ENCODE data around the gene EIF1.
A peak's percentile ranks its signal among the peaks of the same experiment; 100 is the strongest.
"Not testable (repeated sequence)": the region's sequence is repeated elsewhere in the genome, so short reads cannot be mapped to it uniquely, and the experiment has no call there.

The EIF1 gene

DNA sequence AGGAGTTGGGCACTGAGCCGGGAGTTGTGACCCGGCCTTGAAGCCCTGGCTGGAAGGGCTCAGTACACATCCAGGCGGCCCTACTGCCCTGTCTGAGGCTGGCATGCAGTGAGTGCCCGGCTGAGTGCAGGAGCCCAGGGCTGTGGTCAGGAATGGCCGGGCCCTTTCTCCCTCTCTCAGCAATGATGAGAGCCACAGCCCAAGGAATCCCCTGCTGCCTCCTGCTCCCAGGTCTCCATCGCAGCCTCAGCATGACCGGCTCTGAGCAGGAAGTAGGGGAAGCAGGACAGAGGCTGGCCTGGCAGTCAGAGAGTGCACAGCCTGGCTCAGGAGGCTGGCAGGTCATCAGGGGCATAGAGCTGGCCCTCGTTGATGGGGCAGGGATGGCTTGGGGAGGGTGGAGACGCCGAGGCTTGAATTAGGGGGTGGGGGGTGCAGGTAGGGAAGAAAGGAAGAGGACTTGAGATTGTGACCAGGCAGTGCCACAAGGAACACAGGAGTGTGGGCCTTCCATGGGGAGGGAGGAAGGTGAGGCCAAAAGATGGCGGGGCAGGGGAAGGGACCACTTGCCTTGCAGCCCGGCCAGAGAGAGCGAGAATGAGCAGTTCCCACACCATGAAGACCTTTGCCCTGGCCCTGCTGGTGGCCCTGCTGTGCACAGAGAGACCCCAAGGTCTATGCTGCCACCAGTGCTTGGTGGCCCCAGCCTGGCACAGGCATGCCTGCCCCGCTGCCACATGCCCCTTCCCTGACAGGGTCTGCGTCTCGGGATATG lies 32.2 kb upstream of the EIF1 start:
- peak; percentile 65 for DNase-seq

DNA sequence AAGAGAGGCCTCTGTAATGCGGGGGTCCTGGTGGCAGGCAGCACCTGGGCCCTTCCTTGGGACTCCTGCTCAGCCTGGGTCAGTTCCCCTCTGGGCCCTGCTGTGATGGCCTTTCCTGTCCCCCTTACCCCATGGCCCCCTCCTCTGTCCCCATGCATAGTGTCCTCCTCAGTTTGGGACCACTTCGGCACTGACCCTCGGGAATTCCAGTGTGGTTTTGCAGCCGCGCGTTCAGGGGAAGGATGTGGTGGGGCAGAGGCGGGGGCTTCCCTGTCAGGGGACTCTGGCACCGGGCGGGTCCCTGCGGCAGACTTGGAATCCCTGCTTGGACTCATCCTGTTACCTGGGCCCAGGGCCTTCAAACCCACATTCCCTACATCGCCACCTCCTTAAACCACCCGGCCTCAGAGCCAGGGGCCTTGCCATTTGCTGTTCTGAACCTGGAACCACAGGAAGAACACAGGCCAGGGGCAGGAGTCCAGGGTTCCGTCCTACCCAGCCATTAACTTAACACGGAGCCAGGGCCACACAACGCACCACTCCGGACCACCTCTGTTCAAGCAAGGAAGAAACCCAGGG lies 31.4 kb upstream of the EIF1 start:
- DNase-seq, result peak; percentile 51

DNA sequence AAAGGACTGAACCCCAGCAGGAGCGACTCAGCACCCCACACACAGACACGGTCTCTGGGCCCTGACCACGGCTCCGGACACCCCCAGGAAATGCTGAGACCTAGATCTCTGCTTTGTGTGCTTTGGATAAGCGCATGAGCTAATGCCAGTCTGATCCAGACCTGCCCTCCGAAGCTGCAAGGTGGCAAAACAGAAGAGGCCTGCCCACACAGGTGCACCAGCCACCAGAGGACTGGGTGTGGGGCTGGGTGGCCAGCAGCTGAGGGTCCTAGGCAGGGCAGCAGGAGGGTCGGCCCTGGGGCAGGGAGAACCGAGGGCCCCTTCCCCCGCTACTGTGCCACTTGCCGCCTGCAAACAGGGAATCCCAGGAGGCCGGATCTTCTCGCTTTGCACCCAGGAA lies 30.7 kb upstream of the EIF1 start:
- no peak for DNase-seq

DNA sequence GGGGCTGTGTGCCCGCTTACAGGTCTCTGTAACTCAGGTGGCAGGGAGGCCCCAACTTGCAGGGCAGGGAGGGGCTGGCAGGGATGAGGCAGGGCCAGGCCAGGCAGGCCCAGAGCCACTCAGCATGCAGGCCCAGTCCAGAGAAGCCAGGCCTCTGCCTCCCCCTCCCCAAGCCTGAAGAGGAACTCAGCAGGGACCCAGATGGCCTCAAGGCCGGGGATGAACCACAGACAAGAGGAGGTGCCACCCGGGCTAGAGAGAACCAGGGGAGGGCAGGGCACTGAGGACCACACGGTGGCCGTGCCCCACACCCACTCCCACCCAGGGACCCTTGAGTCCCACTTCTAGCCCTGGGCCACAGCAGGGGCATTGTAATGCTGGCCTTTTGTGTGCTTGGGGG lies 29.8 kb upstream of the EIF1 start:
- no peak for DNase-seq

DNA sequence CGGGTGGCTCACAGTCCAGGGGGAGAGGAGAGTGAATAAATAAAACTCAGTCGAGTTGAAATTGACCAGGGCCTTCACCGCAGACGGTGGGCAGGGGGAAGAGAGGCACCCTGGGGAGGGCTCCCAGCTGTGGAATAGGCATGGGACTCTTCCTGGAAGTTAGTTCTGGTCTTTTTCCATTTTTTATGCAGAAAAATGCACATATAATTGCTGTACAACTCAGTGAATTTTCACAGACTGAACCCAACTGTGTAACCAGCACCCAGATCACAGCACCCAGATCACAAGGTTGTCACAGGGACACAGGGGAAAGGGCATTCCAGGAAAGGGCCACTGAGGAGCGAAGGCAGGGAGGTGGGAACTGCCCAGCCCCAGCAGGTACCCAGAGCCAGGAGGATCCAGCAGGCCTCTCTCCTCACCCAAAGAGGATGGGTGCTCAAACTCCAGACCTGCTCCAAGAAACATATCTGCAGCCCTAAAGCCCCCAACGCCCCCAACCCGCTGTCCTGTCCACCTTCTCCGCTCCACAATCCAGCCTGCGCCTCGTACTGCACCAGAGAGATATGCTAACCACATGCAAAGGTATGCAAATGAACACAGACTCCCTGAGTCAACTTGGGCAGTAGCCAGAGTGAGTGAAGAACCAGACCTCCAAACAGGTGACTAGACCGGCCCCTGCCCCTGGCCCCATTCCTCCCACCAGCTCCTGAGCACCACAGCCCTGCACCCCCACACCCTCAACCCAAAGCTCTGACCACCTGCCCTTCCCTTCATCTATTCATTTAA lies 29.1 kb upstream of the EIF1 start:
- DNase-seq, result no peak

DNA sequence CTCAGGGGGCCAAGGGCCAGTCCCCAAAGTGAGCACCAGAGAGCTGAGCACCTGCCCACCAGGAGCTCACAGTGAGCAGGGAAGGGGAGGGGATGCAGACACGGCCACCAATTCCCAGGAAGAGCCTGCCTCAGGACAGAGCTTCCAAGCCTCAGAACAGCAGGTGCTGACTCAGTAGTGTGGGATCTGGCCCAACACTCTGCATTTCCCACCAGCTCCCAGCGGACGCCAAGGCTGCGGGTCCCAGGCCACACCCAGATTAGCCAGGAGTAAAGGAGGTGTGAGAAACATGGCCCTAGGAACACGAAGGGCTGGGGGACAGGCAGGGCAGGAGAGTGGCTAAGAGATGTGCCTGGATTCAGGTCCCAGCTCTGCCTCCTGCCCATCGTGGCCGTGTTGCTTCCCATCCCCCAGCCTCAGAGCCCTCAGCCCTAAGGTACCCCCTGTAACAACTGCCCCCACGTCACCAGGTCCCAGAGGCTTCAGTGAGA lies 28.4 kb upstream of the EIF1 start:
- DNase-seq, result no peak

DNA sequence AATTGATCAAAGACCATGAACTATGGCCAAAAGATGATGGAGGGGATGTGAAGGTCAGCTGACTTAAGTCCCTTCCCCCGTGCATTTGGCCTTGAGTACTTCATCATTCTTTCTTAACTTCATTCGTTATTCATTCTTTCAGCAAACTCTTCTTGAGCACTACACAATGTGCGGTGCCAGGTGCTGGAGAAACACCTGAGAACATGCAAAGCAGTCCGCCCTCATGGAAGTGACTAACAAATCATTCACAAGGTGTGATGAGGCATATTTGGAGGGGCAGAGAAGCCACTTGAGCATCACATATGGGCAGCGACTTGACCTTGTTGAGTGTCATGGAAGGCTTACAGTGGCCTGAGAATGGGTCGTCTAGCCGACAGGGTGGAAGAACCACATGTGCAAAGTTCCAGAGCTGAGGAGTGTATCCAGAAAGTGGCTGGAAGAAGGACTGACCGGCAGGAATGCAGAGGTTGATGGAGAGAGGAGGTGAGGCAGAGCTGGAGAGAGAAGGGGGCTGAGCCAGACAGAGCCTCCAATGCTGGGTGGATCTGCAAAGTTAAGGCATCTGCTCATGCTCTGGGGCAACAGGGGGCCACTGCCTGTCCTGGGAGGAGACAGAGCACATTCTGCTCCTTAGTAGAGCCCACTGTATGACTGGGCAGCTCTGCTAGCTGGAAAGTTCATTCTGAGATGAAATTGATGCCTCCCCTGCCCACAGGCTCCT lies 25.1 kb upstream of the EIF1 start:
- DNase-seq, result no peak

DNA sequence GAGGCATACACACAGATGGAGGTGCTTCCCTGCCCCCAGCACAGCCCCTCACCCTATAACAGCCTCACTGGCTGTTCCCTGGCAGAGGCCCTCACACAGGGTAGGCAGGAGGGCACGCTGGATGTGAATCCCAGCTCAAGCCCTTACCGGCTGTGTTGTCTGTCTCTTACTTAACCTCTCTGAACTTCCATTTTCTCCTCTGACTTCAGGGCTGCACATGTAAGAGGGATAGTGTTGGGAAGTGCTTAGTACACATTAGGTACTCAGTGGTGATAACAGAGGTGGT lies 24.6 kb upstream of the EIF1 start:
- DNase-seq, result no peak

DNA sequence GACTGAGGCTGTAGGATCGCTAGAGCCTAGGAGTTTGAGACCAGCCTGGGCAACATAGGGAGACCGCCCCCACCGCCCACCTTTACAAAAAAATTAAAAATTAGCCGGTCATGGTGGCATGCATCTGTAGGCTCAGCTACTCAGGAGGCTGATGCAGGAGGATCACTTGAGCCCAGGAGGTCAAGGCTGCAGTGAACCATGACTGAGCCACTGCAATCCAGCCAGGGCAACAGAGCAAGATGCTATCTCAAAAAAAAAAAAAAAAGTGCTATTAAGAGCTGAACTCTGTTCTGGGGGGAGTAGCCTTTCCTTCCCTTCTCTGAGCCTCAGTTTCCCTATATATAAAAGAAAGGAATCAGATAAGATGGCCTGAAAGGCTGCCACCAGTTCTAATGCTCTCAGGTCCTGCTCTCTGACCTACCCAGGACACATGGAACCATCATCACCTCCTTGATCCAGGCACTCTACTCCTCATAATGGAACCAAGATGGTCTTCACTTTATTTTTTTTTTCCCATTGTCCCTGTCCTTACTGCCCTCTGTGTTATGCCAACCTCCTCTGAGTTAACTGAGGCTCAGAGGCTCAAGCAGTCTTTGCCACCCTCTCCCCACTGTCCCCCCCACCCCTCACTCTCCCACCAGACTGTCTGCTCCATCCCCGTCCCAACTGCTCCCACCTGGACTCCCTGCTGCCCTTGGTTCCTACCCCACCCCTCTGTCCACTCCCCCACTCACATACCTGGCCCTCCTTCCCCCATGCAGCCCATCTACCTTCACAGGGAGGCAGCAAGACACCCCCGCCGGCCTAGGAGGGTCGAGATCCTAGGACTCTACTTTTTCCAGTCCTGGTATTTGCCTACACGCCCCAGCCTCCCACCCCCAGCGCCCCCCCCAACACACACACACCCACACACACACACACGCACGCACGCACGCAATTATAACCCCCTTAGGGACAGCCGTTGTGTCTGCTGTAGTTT lies 23.8 kb upstream of the EIF1 start:
- no peak for DNase-seq

DNA sequence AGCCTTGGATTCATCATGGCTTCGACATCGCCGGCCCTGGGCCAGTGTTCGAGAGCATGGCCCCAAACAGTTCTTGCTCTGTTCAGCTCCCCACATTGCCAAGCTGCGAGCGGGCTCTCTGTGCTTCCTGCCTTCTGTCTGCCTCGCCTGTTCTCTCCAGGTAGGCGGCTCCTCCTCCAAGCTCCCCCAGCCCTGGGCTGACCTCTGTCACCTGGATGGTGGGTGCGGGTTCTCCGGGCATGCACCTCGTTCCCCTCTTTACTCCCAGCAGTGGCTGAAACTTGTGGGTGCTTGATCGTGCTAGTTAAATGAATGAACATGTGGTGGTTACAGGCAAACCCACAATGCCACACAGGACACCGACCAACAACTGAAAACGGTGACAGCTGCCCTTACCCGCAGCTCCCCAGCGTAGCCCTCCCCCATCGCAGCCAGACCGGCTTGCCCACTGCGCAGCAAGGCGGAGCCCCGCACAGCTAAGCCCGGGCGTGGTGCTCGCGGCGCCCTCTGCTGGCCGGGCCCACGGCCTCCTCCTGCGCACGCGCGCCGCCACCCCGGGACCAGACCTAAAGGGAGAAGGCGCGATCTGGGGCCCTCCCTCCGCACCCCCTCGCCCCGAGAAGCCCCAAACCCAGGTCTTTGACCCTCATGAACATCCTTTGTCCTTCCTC lies 23.0 kb upstream of the EIF1 start:
- DNase-seq, result peak; percentile 96

DNA sequence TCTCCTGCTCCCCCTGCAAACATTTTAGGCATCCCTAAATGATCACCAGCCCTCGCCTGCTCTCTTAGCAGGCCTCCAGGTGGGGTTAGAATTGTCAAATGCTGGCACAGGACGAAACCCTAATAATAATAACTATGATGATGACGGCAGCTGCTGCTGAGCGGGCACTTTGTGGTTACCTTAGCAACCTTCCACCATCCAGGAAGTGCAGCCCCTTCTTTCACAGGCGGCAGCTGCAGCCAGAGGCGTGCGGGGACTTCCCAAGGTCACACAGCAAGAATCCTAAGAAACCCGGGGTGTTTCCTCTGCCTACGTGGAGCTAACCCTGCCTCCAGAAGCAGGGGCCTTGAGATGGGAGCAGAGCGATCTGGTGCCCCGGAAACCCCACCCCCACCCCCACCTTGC lies 22.4 kb upstream of the EIF1 start:
- DNase-seq, result no peak

DNA sequence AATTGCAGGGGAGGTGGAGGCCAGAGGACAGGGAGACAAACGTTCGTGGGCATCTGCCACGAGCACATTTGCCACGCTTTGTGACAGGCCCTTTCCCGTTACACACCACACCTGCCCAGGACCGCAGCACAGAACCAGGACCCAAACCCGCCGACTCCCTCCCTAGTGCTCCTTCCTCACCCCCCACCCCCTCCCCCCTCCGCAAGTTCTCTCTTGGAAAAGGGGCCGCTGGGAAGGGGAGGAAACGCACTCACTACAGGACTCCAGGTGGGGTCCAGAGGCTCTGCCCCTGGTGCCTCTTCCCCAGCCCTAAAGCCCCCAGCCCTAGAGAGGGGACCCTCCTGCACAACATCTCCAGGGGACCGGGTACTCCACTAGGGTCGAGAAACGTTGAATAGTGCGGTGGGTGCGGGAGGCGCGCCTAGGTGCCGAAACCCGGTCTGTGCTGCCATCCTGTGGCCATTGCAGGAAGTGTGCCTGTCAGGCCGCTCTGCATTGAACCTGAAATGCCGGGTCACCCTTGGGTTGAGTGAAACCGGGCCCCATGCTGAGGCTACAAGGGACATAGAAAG lies 21.9 kb upstream of the EIF1 start:
- peak; percentile 92 for DNase-seq

DNA sequence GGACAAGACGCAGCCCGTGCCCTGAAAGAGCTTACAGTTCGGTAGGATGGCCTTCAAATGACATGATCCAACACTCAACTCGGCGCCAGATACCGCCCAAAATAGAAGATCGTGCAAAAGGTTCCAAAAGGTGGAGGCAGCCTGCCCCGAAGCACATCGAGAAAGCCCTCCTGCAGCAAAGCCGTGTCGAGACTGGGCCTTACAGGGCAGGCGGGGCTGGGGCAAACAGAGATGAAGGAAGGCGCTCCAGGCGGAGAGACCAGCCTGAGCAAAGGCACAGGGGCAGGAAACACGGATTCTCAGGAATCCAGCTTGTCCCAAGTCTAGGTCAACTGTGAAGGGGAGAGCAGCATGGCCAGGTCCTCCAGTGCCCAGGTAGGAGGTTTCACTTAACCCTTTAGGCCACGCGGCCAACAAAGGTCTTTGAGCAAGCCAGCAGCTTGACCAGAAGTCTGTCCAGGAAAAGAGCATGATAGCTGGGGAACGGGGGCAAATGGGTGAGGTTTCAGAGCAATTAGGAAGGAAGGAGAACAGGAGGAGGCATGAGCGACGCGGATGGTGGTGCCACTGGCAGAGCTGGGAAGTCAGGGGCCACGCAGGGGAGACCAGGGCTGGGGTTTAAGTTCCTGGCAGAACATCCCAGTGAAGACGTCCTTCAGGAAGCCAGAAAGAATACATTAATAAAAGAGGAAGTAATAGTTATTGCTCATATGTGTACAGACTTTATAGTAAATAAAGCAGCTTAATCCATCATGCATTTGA lies 21.2 kb upstream of the EIF1 start:
- no peak for DNase-seq

DNA sequence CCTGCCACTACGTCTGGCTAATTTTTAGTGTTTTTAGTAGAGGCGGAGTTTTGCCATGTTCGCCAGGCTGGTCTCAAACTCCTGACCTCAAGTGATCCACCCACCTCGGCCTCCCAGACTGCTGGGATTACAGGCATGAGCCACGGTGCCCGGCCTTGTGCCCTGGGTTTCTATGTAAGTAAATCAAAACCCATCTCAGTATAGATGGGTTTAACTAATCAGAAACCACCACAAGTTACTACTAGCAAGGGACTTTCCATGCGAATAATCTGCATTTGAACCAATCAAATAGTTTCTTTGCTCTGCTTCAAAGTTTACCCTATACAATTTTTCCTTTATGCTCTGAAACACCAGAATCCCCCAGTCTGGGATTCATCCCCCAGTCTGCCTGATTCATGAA lies 16.5 kb upstream of the EIF1 start:
- no peak for DNase-seq

DNA sequence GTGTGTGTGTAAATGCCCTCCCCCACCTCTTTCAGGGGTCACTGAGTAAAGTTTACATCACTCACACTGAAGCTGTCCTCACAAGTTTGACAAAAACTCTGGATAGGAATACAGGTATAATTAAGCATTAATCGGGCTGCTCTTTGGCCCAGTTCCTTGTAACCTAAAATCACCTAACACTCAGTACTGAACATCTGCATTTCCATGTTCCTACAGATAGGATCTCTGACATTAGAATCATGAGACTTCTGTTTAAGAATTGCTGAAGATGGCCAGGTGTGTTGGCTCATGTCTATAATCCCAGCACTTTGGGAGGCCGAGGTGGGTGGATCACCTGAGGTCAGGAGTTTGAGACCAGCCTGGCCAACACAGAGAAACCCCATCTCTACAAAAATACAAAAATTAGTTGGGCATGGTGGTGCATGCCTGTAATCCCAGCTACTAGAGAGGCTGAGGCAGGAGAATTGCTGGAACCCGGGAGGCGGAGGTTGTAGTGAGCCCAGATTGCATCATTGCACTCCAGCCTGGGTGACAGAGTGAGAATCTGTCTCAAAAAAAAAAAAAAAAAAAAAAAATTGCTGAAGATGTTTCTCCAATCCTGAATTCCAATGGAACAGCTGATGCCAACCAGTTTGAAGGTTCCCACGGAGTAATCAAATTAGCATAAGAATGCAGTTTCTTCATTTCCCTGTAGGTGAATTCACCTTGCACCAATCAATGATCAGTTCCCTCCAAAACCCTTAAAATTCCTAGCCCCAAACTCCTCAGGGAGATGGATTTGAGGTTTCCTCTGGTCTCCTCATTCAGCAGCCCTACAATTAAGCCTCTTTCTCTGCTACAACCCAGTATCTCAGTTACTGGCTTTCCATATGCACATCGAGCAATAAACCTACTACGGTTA lies 13.3 kb upstream of the EIF1 start:
- DNase-seq, result not testable (repeated sequence)

DNA sequence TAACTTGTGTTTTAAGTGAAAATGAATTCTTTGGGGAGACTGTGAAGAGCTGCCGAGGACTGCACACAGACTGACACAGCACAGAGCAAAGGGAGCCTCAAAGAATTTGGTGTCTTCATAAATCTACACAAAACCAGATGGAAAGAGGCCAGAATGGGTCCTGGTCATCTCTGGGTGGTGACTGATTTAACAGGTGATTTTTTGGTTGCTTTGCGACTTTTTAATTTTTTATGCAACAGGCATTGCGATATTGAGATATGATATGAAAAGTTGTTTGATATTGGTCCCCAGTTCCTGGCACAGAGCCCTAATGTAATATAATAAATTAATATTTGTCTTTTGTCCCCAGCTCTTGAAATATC lies 12.6 kb upstream of the EIF1 start:
- DNase-seq, result no peak

DNA sequence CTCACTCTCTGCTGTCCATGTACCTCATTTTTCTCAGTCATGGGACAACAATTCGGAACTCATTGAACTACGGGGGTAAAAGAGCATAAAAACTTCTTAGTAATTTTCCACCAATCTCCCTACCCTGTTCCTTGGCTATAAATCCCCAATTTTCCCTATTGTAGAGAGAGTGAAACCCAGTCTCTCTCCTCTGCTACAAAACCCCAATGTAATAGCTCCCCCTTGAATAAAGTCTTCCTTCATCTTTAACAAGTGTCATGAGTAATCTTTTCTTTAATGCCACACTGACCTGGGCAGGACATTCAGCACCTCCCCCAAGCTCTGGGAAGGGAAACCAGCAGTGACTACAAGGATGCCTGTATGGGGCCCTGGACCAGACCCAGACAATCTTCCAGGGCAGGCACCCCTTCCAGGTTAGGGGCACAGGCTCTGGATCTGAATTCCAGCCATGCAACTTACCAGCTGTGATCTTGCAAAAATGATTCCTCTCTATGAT lies 10.2 kb upstream of the EIF1 start:
- DNase-seq, result peak; percentile 66

DNA sequence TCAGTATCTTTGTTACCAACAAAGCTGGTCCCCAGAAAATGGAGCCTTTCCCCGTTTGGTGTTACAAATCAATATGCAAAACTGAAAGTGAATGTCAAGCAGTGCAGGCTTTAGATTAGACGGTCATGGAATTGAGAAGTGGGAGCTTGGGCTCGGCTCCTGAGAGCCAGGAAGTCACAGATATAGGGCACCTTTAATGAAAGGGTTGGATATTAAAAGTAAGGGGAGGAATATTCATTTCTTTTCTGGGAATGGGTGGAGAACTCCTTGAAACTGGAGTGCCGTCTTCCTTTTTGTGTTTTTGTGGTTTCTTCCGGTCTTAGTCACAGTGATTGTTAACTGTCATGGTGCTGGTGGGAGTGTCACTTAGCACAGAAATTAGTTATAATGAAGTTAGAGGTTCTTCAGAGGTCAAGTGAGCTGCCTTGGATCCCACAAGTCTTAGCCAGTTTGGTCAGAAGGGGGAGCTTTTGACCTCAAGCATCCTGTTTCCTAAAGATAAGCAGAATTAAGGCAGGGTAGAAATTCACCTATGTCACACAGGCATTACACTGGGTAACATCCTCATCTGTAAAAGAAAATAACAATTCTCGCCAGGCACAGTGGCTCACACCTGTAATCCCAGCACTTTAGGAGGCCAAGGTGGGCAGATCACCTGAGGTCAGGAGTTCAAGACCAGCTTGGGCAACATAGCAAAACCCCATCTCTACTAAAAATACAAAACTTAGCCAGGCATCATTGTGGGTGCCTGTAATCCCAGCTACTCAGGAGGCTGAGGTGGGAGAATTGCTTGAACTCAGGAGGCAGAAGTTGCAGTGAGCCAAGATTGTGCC lies 9.6 kb upstream of the EIF1 start:
- peak; percentile 58 for DNase-seq

All from islet precursor cell (in vitro differentiated cells).